VCaP (cell line): Measurements from ENCODE around the gene DGKG.

ENCODE experiments used
- H3K27ac ChIP-seq: fragments of 450-650 bp; 2 replicates; pipeline ENCODE4 v1.5.1; 2017
- CTCF ChIP-seq: fragments of 450-650 bp; conservative IDR thresholded peaks from 2 replicates; pipeline ENCODE4 v1.5.1; 2017; ENCODE audit warnings: mild to moderate bottlenecking, moderate library complexity

DGKG gene

GRCh38 chr3:186329589-186329988 is 32.4 kb downstream of the DGKG start:
- TF ChIP-seq CTCF, result no peak
- no peak overlapping the region for H3K27ac ChIP-seq

- no peak overlapping the region for H3K27ac ChIP-seq
Observed at GRCh38 chr3:186327912-186328487, 34.0 kb downstream of the DGKG start.

GRCh38 chr3:186322761-186323160 is 39.3 kb downstream of the DGKG start:
- TF ChIP-seq CTCF, result no peak
- H3K27ac ChIP-seq, result no peak overlapping the region

More at GRCh38 chr3:186327912-186328487, 34.0 kb downstream of the DGKG start:
- TF ChIP-seq CTCF, result no peak

- no peak for TF ChIP-seq CTCF
- H3K27ac ChIP-seq, result no peak overlapping the region
Observed at GRCh38 chr3:186321746-186322145, 40.3 kb downstream of the DGKG start.

GRCh38 chr3:186320862-186321568 is 41.0 kb downstream of the DGKG start:
- TF ChIP-seq CTCF, result no peak
- no peak overlapping the region for H3K27ac ChIP-seq

GRCh38 chr3:186319945-186320344 is 42.1 kb downstream of the DGKG start:
- H3K27ac ChIP-seq, result no peak overlapping the region
- no peak for TF ChIP-seq CTCF

GRCh38 chr3:186318135-186318534 is 43.9 kb downstream of the DGKG start:
- TF ChIP-seq CTCF, result no peak
- no peak overlapping the region for H3K27ac ChIP-seq
